IMR-90 (cell line): ENCODE results near the gene C12orf56. TPM values are rescaled to one million over a fixed set of nuclear protein-coding genes. Genes with fewer than 3 reads are reported as not detected.

Experiments used
- ATAC-seq: fragments of 200-7000 bp; cut with Tn5 transposase; 2 replicates; pipeline ENCODE4 v1.9.1; 2020; ENCODE audit warnings: low read depth, mild to moderate bottlenecking, moderate library complexity
- BruUV-seq: library from RNA; stranded (reverse); fragments of 400-500 nt; replicated peaks from 2 replicates; lab custom pipeline; 2021; lab: Mats Ljungman, UMichigan
- CTCF ChIA-PET: fragments of 300-600 bp; formaldehyde crosslinking; extraction: SDS; loops from one replicate; lab custom pipeline; 2021; ENCODE audit warnings: antibody characterized with exemption; lab: Yijun Ruan, JAX
- POLR2A ChIA-PET: fragments of 300-600 bp; sonication (Branson Sonifier 250); formaldehyde crosslinking; loops from one replicate; lab custom pipeline; 2022; ENCODE audit warnings: antibody characterized with exemption; ENCODE audit not compliant: unreplicated experiment; lab: Charles Lee
- DNase-seq: peaks from one replicate; pipeline ENCODE4 v3.0.0; 2013
- H2AFZ ChIP-seq: replicated peaks from 2 replicates; pipeline ENCODE3; 2013; ENCODE audit warnings: low read length, mild to moderate bottlenecking; ENCODE audit not compliant: poor library complexity
- H2AK5ac ChIP-seq: 2 replicates; pipeline ENCODE4 v1.6.1; 2013; ENCODE audit warnings: low read depth, low read length, inconsistent platforms
- H2AK9ac ChIP-seq: replicated peaks from 2 replicates; pipeline ENCODE3; 2013; ENCODE audit warnings: mild to moderate bottlenecking, low read depth, low read length, moderate library complexity; ENCODE audit not compliant: poor library complexity
- H2BK120ac ChIP-seq: 2 replicates; pipeline ENCODE4 v1.6.1; 2013; ENCODE audit warnings: low read depth, low read length, inconsistent platforms
- H2BK15ac ChIP-seq: 3 replicates; pipeline ENCODE4 v1.6.1; 2013; ENCODE audit warnings: low read depth, low read length, inconsistent platforms
- H2BK20ac ChIP-seq: 2 replicates; pipeline ENCODE4 v1.6.1; 2013; ENCODE audit warnings: low read depth, mild to moderate bottlenecking, inconsistent platforms, low read length, moderate library complexity
- H2BK5ac ChIP-seq: 2 replicates; pipeline ENCODE4 v1.6.1; 2013; ENCODE audit warnings: mild to moderate bottlenecking, low read depth, low read length, inconsistent platforms; ENCODE audit not compliant: poor library complexity, severe bottlenecking
- H3K14ac ChIP-seq: replicated peaks from 2 replicates; pipeline ENCODE4 v1.6.1; 2013; ENCODE audit warnings: low read depth, low read length, inconsistent platforms
- H3K18ac ChIP-seq: 2 replicates; pipeline ENCODE4 v1.6.1; 2013; ENCODE audit warnings: low read depth, low read length, control low read depth
- H3K23ac ChIP-seq: 2 replicates; pipeline ENCODE4 v1.6.1; 2013; ENCODE audit warnings: low read depth, low read length, inconsistent platforms
- H3K27ac ChIP-seq: 2 replicates; pipeline ENCODE4 v1.5.1; 2013; ENCODE audit warnings: mild to moderate bottlenecking, control low read depth, low read length; ENCODE audit not compliant: insufficient read depth
- H3K27me3 ChIP-seq: 2 replicates; pipeline ENCODE4 v1.6.1; 2013; ENCODE audit warnings: low read length; ENCODE audit not compliant: control insufficient read depth, insufficient read depth
- H3K36me3 ChIP-seq: 2 replicates; pipeline ENCODE4 v1.6.1; 2013; ENCODE audit warnings: low read length, mixed read lengths; ENCODE audit not compliant: control insufficient read depth, insufficient read depth
- H3K4ac ChIP-seq: 2 replicates; pipeline ENCODE4 v1.6.1; 2013; ENCODE audit warnings: low read depth, low read length, inconsistent platforms
- H3K4me1 ChIP-seq: 2 replicates; pipeline ENCODE4 v1.6.1; 2013; ENCODE audit warnings: low read length, mixed read lengths; ENCODE audit not compliant: control insufficient read depth, insufficient read depth
- H3K4me2 ChIP-seq: 2 replicates; pipeline ENCODE4 v1.6.1; 2013; ENCODE audit warnings: low read depth, mild to moderate bottlenecking, control low read depth, low read length, moderate library complexity
- H3K4me3 ChIP-seq: 2 replicates; pipeline ENCODE4 v1.5.1; 2013; ENCODE audit warnings: low read depth, mild to moderate bottlenecking, control low read depth, low read length, moderate library complexity; ENCODE audit not compliant: insufficient read depth
- H3K56ac ChIP-seq: 2 replicates; pipeline ENCODE4 v1.6.1; 2013; ENCODE audit warnings: low read length, inconsistent platforms; ENCODE audit not compliant: insufficient read depth; ENCODE audit errors: extremely low read depth
- H3K79me1 ChIP-seq, 2 experiments: 2 replicates each; pipeline ENCODE4 v1.6.1; 2013; ENCODE audit warnings: low read length in 2 of 2, inconsistent platforms in 1 of 2, low read depth in 1 of 2
- H3K9ac ChIP-seq: 2 replicates; pipeline ENCODE4 v1.6.1; 2013; ENCODE audit warnings: low read depth, low read length, control low read depth
- H3K9me1 ChIP-seq: 2 replicates; pipeline ENCODE4 v1.6.1; 2013; ENCODE audit warnings: low read length, inconsistent platforms; ENCODE audit not compliant: insufficient read depth
- H3K9me3 ChIP-seq: 2 replicates; pipeline ENCODE4 v1.6.1; 2013; ENCODE audit warnings: low read length; ENCODE audit not compliant: control insufficient read depth, insufficient read depth
- H4K20me1 ChIP-seq: 2 replicates; pipeline ENCODE4 v1.6.1; 2013; ENCODE audit warnings: low read length, inconsistent platforms; ENCODE audit not compliant: insufficient read depth
- H4K5ac ChIP-seq: 2 replicates; pipeline ENCODE4 v1.6.1; 2013; ENCODE audit warnings: mild to moderate bottlenecking, low read depth, low read length, control low read depth
- H4K8ac ChIP-seq, 2 experiments: 2 replicates each; pipeline ENCODE4 v1.6.1; 2013; ENCODE audit warnings: low read depth in 2 of 2, low read length in 2 of 2, control low read depth in 1 of 2, inconsistent platforms in 1 of 2
- H4K91ac ChIP-seq: 2 replicates; pipeline ENCODE4 v1.6.1; 2013; ENCODE audit warnings: low read depth, low read length, inconsistent platforms; ENCODE audit not compliant: insufficient read depth
- BHLHE40 ChIP-seq: fragments of 150-350 bp; IDR thresholded peaks from 2 replicates; pipeline ENCODE4 v1.6.1; 2016; ENCODE audit warnings: mild to moderate bottlenecking, low read depth, low read length
- CEBPB ChIP-seq: IDR thresholded peaks from 2 replicates; pipeline ENCODE4 v1.6.1; 2012; ENCODE audit warnings: low read depth, low read length, improper control_type of control experiment
- MAFK ChIP-seq: IDR thresholded peaks from 2 replicates; pipeline ENCODE4 v1.6.1; 2012; ENCODE audit warnings: low read depth, low read length, improper control_type of control experiment
- MXI1 ChIP-seq: IDR thresholded peaks from 2 replicates; pipeline ENCODE4 v1.6.1; 2012; ENCODE audit warnings: low read depth, mild to moderate bottlenecking, low read length, moderate library complexity, borderline replicate concordance
- RAD21 ChIP-seq: IDR thresholded peaks from 2 replicates; pipeline ENCODE4 v1.6.1; 2012; ENCODE audit warnings: low read length, improper control_type of control experiment
- RCOR1 ChIP-seq: IDR thresholded peaks from 2 replicates; pipeline ENCODE4 v1.6.1; 2012; ENCODE audit warnings: mild to moderate bottlenecking, low read length, improper control_type of control experiment; ENCODE audit not compliant: insufficient replicate concordance
- RFX5 ChIP-seq: IDR thresholded peaks from 2 replicates; pipeline ENCODE4 v1.8.0; 2012; ENCODE audit warnings: low read depth, mild to moderate bottlenecking, low read length, moderate library complexity
- SMC3 ChIP-seq: fragments of 150-350 bp; IDR thresholded peaks from 2 replicates; pipeline ENCODE4 v1.6.1; 2016; ENCODE audit warnings: low read depth, mild to moderate bottlenecking, antibody characterized with exemption, low read length, moderate library complexity
- WGBS, 2 experiments: methylation state at CpG; one replicate each; pipeline versions ENCODE4 v1.1.5 to v1.1.7; 2013; ENCODE audit warnings: missing lambda C conversion rate in 2 of 2; ENCODE audit not compliant: insufficient read length in 1 of 2; ENCODE audit errors: extremely low coverage in 2 of 2; 5-methylcytosine and 5-hydroxymethylcytosine counted together
- dilution Hi-C: fragments of 300-500 bp; cut with HindIII; formaldehyde crosslinking; loops from one replicate; pipeline ENCODE4 v1.14.3; 2018; ENCODE audit warnings: low sequenced_read_pairs; ENCODE audit not compliant: unreplicated experiment
- in situ Hi-C: fragments of 300-500 bp; cut with MboI; formaldehyde crosslinking; loops from 3 replicates; pipeline ENCODE4 v1.14.3; 2019; ENCODE audit warnings: low sequenced_read_pairs, inconsistent platforms, mixed read lengths
- intact Hi-C: fragments of 100-400 bp; cut with micrococcal nuclease; formaldehyde crosslinking; loops from 2 replicates; pipeline ENCODE4 v1.10.0; 2022
- polyA plus RNA-seq, 3 experiments: library from polyadenylated mRNA; depleted of rRNA; stranded (reverse); fragments of >200 nt; gene quantifications; 2 replicates each; pipeline ENCODE4 v1.2.3, GENCODE V29; 2012; ENCODE audit warnings: low replicate concordance in 1 of 3
- total RNA-seq: library from RNA; depleted of rRNA; stranded (reverse); fragments of >200 nt; gene quantifications from 2 replicates; pipeline ENCODE4 v1.2.3, GENCODE V29; 2012
- TF ChIP-seq, protein P1 (sequence below): conservative IDR thresholded peaks from 2 replicates; pipeline ENCODE4 v1.5.1; 2012; ENCODE audit warnings: mild to moderate bottlenecking, low read depth, low read length, improper control_type of control experiment

Gene C12orf56
- total and polyA plus RNA-seq, 2 of the 4 experiments (the other 2 are of a cell fraction) = 0.09 TPM; not detected in 1

GRCh38 chr12:64419696-64420095, 29.1 kb upstream of the C12orf56 start:
- Histone ChIP-seq H3K23ac (no peak overlapping the region), H3K27ac (no peak overlapping the region), H3K9me3 (no peaks in the 10 kb centered on the region), H2BK20ac (no peak overlapping the region), H3K36me3 (peaks cover 67% of the 10 kb centered on the region), H2AFZ (no peak overlapping the region), H2AK5ac (no peak overlapping the region), H3K14ac (no peak overlapping the region), H3K4me2 (no peak overlapping the region), H3K4me1 (no peaks in the 10 kb centered on the region), H2BK120ac (no peak overlapping the region), H4K20me1 (peaks cover 5% of the 10 kb centered on the region; the same call in 1 of the 2 replicates), H3K4ac (no peak overlapping the region), H3K9me1 (no peaks in the 10 kb centered on the region; the same call in 1 of the 2 replicates), H4K5ac (no peak overlapping the region), H3K18ac (no peak overlapping the region), H3K56ac (no peak overlapping the region), H3K4me3 (no peak overlapping the region), H3K27me3 (no peaks in the 10 kb centered on the region), H2BK15ac (no peak overlapping the region), H3K79me1 (peaks cover 18 to 22% of the 10 kb centered on the region in 2 experiments), H2AK9ac (no peak overlapping the region), H2BK5ac (no peak overlapping the region), H4K91ac (no peak overlapping the region), H4K8ac (no peak overlapping the region), H3K9ac (no peak overlapping the region)
- CTCF ChIA-PET = no interaction called here
- TF ChIP-seq BHLHE40 = no peak
- no peak for TF ChIP-seq MXI1
- no peak for TF ChIP-seq RFX5
- TF ChIP-seq MAFK = no peak
- no peak for TF ChIP-seq RAD21
- no peak for TF ChIP-seq SMC3
- TF ChIP-seq, protein P1, sequence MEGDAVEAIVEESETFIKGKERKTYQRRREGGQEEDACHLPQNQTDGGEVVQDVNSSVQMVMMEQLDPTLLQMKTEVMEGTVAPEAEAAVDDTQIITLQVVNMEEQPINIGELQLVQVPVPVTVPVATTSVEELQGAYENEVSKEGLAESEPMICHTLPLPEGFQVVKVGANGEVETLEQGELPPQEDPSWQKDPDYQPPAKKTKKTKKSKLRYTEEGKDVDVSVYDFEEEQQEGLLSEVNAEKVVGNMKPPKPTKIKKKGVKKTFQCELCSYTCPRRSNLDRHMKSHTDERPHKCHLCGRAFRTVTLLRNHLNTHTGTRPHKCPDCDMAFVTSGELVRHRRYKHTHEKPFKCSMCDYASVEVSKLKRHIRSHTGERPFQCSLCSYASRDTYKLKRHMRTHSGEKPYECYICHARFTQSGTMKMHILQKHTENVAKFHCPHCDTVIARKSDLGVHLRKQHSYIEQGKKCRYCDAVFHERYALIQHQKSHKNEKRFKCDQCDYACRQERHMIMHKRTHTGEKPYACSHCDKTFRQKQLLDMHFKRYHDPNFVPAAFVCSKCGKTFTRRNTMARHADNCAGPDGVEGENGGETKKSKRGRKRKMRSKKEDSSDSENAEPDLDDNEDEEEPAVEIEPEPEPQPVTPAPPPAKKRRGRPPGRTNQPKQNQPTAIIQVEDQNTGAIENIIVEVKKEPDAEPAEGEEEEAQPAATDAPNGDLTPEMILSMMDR = no peak
- TF ChIP-seq CEBPB = no peak
- no peak for TF ChIP-seq RCOR1
- dilution Hi-C loops = no loop called here
- POLR2A ChIA-PET = no interaction called here
- DNase-seq (no peak), ATAC-seq (no peak)
- WGBS, 2 experiments = no CpG with 5 or more reads among the region's 3 CpGs
- in situ Hi-C loops = no loop called here
- no TSS peak for BruUV-seq
- intact Hi-C loops = no loop called here
